ENCODE results near the gene ABHD2.
"Not testable (repeated sequence)": the region's sequence is repeated elsewhere in the genome, so short reads cannot be mapped to it uniquely, and the experiment has no call there.

Gene ABHD2

GRCh38 chr15:89075101-89075640, 13.1 kb upstream of the ABHD2 start:
- DNase-seq: no peak

- no peak for DNase-seq
These were observed 12.4 kb upstream of the ABHD2 start for GRCh38 chr15:89075846-89076245.

- DNase-seq: no peak
These were observed 10.5 kb upstream of the ABHD2 start for GRCh38 chr15:89077750-89078149.

- DNase-seq: no peak
These were observed 9.1 kb upstream of the ABHD2 start for GRCh38 chr15:89078851-89079810.

GRCh38 chr15:89081878-89082277, 6.4 kb upstream of the ABHD2 start:
- no peak for DNase-seq

- DNase-seq: no peak
These were observed 5.0 kb upstream of the ABHD2 start for GRCh38 chr15:89083246-89083645.

GRCh38 chr15:89085289-89085926, 2.8 kb upstream of the ABHD2 start:
- DNase-seq: no peak

GRCh38 chr15:89085933-89086332, 2.3 kb upstream of the ABHD2 start:
- not testable (repeated sequence) for DNase-seq

GRCh38 chr15:89086390-89086789, 1.9 kb upstream of the ABHD2 start:
- DNase-seq: not testable (repeated sequence)

- no peak for DNase-seq
These were observed 961 bp upstream of the ABHD2 start for GRCh38 chr15:89087161-89087829.

- peak; percentile 11 for DNase-seq
These were observed 504 bp downstream of the ABHD2 start for GRCh38 chr15:89088605-89089315.

GRCh38 chr15:89089316-89090230, 1.3 kb downstream of the ABHD2 start:
- DNase-seq: no peak

GRCh38 chr15:89090791-89091626, 2.8 kb downstream of the ABHD2 start:
- peak; percentile 59 for DNase-seq

- no peak for DNase-seq
These were observed 3.5 kb downstream of the ABHD2 start for GRCh38 chr15:89091627-89092220.

GRCh38 chr15:89093509-89093908, 5.3 kb downstream of the ABHD2 start:
- no peak for DNase-seq

GRCh38 chr15:89095073-89095472, 6.8 kb downstream of the ABHD2 start:
- no peak for DNase-seq

- DNase-seq: no peak
These were observed 7.3 kb downstream of the ABHD2 start for GRCh38 chr15:89095556-89095955.

GRCh38 chr15:89096664-89097063, 8.4 kb downstream of the ABHD2 start:
- DNase-seq: no peak

- no peak for DNase-seq
These were observed 9.1 kb downstream of the ABHD2 start for GRCh38 chr15:89097313-89097712.

- DNase-seq: no peak
These were observed 10.0 kb downstream of the ABHD2 start for GRCh38 chr15:89098281-89098680.
